HG02763 (cell line): ENCODE measurements around the gene TDRD9.
"Not testable (repeated sequence)": the region's sequence is repeated elsewhere in the genome, so short reads cannot be mapped to it uniquely, and the experiment has no call there.

Experiments used
- ATAC-seq: cut with Tn5 transposase; IDR thresholded peaks from one replicate; pipeline ENCODE4 v1.9.1; 2021; ENCODE audit warnings: mild to moderate bottlenecking, moderate library complexity; ENCODE audit not compliant: unreplicated experiment

TDRD9 gene

GRCh38 chr14:103974575-103974974, 46.3 kb downstream of the TDRD9 start:
- ATAC-seq = no peak

- ATAC-seq = not testable (repeated sequence)
Measured at GRCh38 chr14:103980623-103981238, 52.5 kb downstream of the TDRD9 start.

- ATAC-seq = no peak
Measured at GRCh38 chr14:103984196-103984595, 55.9 kb downstream of the TDRD9 start.

GRCh38 chr14:103989034-103989433, 60.8 kb downstream of the TDRD9 start:
- no peak for ATAC-seq

- ATAC-seq = no peak
Measured at GRCh38 chr14:103989964-103990363, 61.7 kb downstream of the TDRD9 start.

- no peak for ATAC-seq
Measured at GRCh38 chr14:103994535-103995184, 66.4 kb downstream of the TDRD9 start.

GRCh38 chr14:103995876-103996275, 67.6 kb downstream of the TDRD9 start:
- no peak for ATAC-seq

- ATAC-seq = no peak
Measured at GRCh38 chr14:103997391-103997790, 69.1 kb downstream of the TDRD9 start.

- ATAC-seq = no peak
Measured at GRCh38 chr14:103998027-103998426, 69.8 kb downstream of the TDRD9 start.

- no peak for ATAC-seq
Measured at GRCh38 chr14:103999795-104000440, 71.7 kb downstream of the TDRD9 start.

- ATAC-seq = no peak
Measured at GRCh38 chr14:104001003-104001402, 72.7 kb downstream of the TDRD9 start.

- no peak for ATAC-seq
Measured at GRCh38 chr14:104003616-104004015, 75.4 kb downstream of the TDRD9 start.

GRCh38 chr14:104004849-104005248, 76.6 kb downstream of the TDRD9 start:
- no peak for ATAC-seq

GRCh38 chr14:104005489-104005888, 77.2 kb downstream of the TDRD9 start:
- no peak for ATAC-seq

- no peak for ATAC-seq
Measured at GRCh38 chr14:104007121-104007520, 78.9 kb downstream of the TDRD9 start.

- ATAC-seq = no peak
Measured at GRCh38 chr14:104009297-104009696, 81.0 kb downstream of the TDRD9 start.

- no peak for ATAC-seq
Measured at GRCh38 chr14:104011824-104012517, 83.7 kb downstream of the TDRD9 start.

GRCh38 chr14:104014764-104015163, 86.5 kb downstream of the TDRD9 start:
- ATAC-seq = no peak

GRCh38 chr14:104016873-104017650, 88.8 kb downstream of the TDRD9 start:
- ATAC-seq = no peak

GRCh38 chr14:104019029-104019428, 90.8 kb downstream of the TDRD9 start:
- no peak for ATAC-seq

GRCh38 chr14:104019806-104020205, 91.5 kb downstream of the TDRD9 start:
- ATAC-seq = no peak
